Transverse colon (tissue), 4 donors: ENCODE results near the gene KBTBD3. TPM values are rescaled to one million over a fixed set of nuclear protein-coding genes. Genes with fewer than 3 reads are reported as not detected.

ENCODE experiments used
- DNase-seq: peaks from one replicate; pipeline ENCODE4 v3.0.0-alpha.2; 2019
- H3K27ac ChIP-seq, 4 donors: fragments of 200-600 bp; sonication (generic); 2 replicates each; pipeline ENCODE4 v1.5.1; 2016 to 2018; ENCODE audit warnings: inconsistent platforms in 4 of 4
- H3K27me3 ChIP-seq: fragments of 200-600 bp; sonication (generic); 2 replicates; pipeline ENCODE4 v1.5.1; 2017; ENCODE audit warnings: inconsistent platforms
- H3K36me3 ChIP-seq, 4 donors: fragments of 200-600 bp; sonication (generic); 2 replicates each; pipeline ENCODE4 v1.5.1; 2017 to 2019; ENCODE audit warnings: inconsistent platforms in 4 of 4
- H3K4me1 ChIP-seq, 4 donors: fragments of 200-600 bp; sonication (generic); 2 replicates each; pipeline ENCODE4 v1.5.1; 2017 to 2020; ENCODE audit warnings: inconsistent platforms in 4 of 4
- H3K4me3 ChIP-seq, 4 donors: fragments of 200-600 bp; sonication (generic); 1 replicate in 1 of 4; 2 replicates in 3 of 4; pipeline versions ENCODE4 v1.5.1 to v1.6.1; 2017 to 2019; ENCODE audit warnings: inconsistent platforms in 4 of 4
- H3K9me3 ChIP-seq, 2 donors: fragments of 200-600 bp; sonication (generic); 2 replicates each; pipeline ENCODE4 v1.5.1; 2017 to 2019; ENCODE audit warnings: inconsistent platforms in 2 of 2
- CTCF ChIP-seq, 5 experiments: fragments of 200-600 bp in 3 of 5; fragments of 450-650 bp in 2 of 5; sonication (generic) in 3 of 5; IDR thresholded peaks; 1 replicate in 2 of 5; 2 replicates in 3 of 5; pipeline ENCODE4 v1.5.1; 2016 to 2017; ENCODE audit warnings: antibody characterized with exemption in 5 of 5, inconsistent platforms in 3 of 5, mild to moderate bottlenecking in 2 of 5, moderate library complexity in 1 of 5
- EP300 ChIP-seq: sonication (generic); formaldehyde crosslinking; IDR thresholded peaks from one replicate; pipeline ENCODE4 v1.6.1; 2017; ENCODE audit warnings: antibody characterized with exemption, low read depth
- POLR2A ChIP-seq: fragments of 450-650 bp; IDR thresholded peaks from one replicate; pipeline ENCODE4 v1.6.1; 2016; ENCODE audit warnings: antibody characterized with exemption, mild to moderate bottlenecking, moderate library complexity
- POLR2AphosphoS5 ChIP-seq, 3 donors: sonication (generic); formaldehyde crosslinking; IDR thresholded peaks; one replicate each; pipeline ENCODE4 v1.6.1; 2016; ENCODE audit warnings: antibody characterized with exemption in 3 of 3
- WGBS, 2 donors: methylation state at CpG; one replicate each; pipeline ENCODE4 v1.1.5; 2018; ENCODE audit warnings: low coverage in 1 of 2; 5-methylcytosine and 5-hydroxymethylcytosine counted together
- in situ Hi-C, 4 donors: fragments of 200-750 bp; cut with MboI; loops; one replicate each; pipeline versions ENCODE4 v1.15.0 to v1.15.1; 2017; ENCODE audit warnings: low sequenced_read_pairs in 3 of 4, low pct_ligation_motif_present in 1 of 4, low pct_unique_long_range_greater_than_20kb in 1 of 4
- intact Hi-C: fragments of 100-400 bp; cut with DNase I; formaldehyde crosslinking; loops from one replicate; pipeline ENCODE4 v1.15.1; 2023; ENCODE audit warnings: low total_unique reads
- total RNA-seq, 4 donors: library from RNA; depleted of rRNA; stranded (reverse); fragments of >200 nt; gene quantifications; one replicate each; pipeline ENCODE4 v1.1.0, GENCODE V29; 2016

The KBTBD3 gene
- total RNA-seq, 4 donors from 2014 or later, result 3.6 to 10.5 (median 7.9) TPM

DNA sequence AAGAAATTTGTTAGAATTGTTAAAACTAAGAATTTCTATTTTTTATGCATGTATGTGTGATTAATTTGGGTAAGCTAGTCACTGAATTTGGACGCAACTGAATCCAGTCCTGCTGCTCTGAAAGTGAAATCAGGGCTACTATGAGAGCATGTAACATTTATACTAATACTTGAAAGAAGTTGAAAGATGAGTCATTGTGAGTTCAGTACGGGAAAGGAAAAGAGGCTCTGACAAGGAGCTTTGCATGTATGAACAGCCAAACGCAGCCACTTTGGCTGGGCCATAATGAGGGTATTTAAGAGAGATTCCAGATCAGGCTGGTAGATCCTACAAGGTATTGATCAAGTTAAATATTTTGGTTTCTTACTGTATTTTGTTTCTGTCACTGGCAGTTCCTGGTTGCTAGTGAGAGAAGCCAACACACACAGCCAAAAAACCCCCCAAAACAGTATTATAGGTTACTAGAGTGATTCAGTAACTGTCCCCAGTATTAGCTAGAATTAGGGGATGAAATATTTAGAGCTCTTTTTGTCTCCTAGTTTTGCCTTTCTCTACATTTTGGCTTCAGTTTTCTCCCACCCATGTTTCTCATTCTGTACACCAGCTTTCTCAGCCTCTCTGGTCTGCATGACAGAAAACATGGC is 14.5 kb upstream of the KBTBD3 start:
- intact Hi-C loops, result no loop called here
- Histone ChIP-seq H3K9me3 (no peaks in the 10 kb centered on the region), H3K36me3 (peaks cover 0 to 28% (median 7%) of the 10 kb centered on the region in 4 donors), H3K27ac (no peak overlapping the region), H3K4me1 (peaks cover 0 to 31% (median 7%) of the 10 kb centered on the region in 4 donors), H3K27me3 (no peaks in the 10 kb centered on the region), H3K4me3 (no peak overlapping the region)
- no peak for DNase-seq
- 67 to 90% methylated on average over 3 of the region's 3 CpGs for WGBS, 2 donors
- TF ChIP-seq CTCF (IDR thresholded peaks at IDR 0.05) (no peak), POLR2AphosphoS5 (IDR thresholded peaks at IDR 0.05) (no peak), EP300 (no peak), POLR2A (no peak)
- in situ Hi-C loops, result no loop called here

DNA sequence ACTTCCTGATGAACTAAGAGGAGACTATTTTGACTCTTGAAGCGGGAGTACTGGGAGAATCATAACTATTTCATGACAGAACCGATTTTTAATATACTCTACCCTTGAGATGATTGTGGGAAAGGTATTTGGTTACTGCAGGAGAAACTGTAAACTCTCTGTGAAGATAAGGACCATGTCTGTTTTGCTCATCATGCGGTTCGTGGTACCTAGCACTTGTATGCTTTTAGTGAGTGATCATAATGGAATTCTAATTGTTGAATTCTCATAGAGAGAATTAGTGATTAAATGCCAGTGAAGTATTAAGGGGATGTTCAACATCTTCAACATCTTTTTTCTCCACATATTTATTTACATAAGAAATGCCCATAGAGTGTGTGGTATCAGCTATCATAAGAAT is 11.7 kb upstream of the KBTBD3 start:
- Histone ChIP-seq H3K36me3 (peaks cover 0 to 19% (median 3%) of the 10 kb centered on the region in 4 donors), H3K27me3 (no peaks in the 10 kb centered on the region), H3K4me3 (no peak overlapping the region), H3K4me1 (peaks cover 0 to 42% (median 8%) of the 10 kb centered on the region in 4 donors), H3K27ac (no peak overlapping the region), H3K9me3 (no peaks in the 10 kb centered on the region)
- in situ Hi-C loops (no loop called here), intact Hi-C loops (no loop called here)
- 79 to 89% methylated on average over 4 of the region's 4 CpGs for WGBS, 2 donors
- no peak for DNase-seq
- TF ChIP-seq POLR2A (no peak), EP300 (no peak), CTCF (IDR thresholded peaks at IDR 0.05) (no peak), POLR2AphosphoS5 (IDR thresholded peaks at IDR 0.05) (no peak)

DNA sequence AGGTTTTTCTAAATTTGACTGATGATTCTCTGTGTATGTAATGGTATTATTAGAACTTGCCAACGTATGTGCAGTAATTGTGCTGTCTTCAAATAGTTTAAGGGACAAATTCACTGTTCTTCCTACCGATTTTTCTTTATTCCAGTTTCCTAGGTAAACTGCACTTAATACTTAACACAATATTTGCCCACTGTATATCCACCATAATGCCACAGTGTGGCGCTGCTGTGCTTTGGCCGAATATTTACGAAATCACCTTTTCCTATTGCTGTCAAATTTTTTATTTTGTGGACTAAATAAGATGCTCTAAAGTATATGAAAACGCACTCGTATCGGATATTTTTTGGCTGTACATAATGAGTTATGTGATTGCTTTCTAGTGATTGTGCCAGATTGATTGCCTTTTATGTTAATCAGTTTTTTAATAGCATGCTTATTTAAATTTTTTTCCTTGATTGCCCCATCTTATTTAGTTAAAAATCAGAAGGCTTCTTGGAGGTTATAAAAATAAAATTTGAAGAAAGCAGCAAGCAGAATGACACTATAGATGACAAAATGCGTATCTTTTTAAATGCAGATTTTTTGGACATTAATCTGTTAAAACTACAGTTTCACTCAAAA is 10.8 kb upstream of the KBTBD3 start:
- Histone ChIP-seq H3K4me3 (no peak overlapping the region), H3K36me3 (peaks cover 0 to 15% (median under 1%) of the 10 kb centered on the region in 4 donors), H3K27ac (no peak overlapping the region), H3K27me3 (no peaks in the 10 kb centered on the region), H3K4me1 (peaks cover 0 to 43% (median 8%) of the 10 kb centered on the region in 4 donors), H3K9me3 (no peaks in the 10 kb centered on the region)
- WGBS, 2 donors, result 36 to 50% methylated on average over 9 of the region's 9 CpGs
- in situ Hi-C loops (no loop called here), intact Hi-C loops (no loop called here)
- TF ChIP-seq POLR2AphosphoS5 (IDR thresholded peaks at IDR 0.05), result no peak
- TF ChIP-seq POLR2A, result no peak
- TF ChIP-seq CTCF (IDR thresholded peaks at IDR 0.05), result peak; percentile 58 to 83 (median 68)
- peak; percentile 36 for DNase-seq

DNA sequence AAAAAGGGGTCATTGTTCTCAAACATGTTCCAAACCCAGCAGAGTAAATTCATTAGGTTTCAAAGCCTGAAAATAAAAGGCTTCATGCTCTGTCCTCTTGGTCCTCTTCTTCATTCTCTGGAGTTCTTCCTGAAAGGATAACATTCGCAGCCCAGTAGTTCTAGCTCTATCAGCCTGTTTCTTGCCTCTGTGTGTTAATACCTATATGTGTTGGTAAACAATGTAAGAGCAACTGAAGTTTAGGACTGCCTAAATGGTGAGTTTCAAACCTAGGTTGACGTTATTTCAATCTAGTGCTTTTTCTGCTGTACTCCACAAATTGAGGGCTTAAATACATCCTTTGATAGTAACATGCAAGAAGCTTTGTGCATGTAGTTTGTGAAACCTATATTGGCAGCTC is 9.7 kb upstream of the KBTBD3 start:
- peak overlapping the region in 1 of 4 donors; percentile 21 for H3K27ac ChIP-seq
- intact Hi-C loops (no loop called here), in situ Hi-C loops (no loop called here)
- no peaks in the 10 kb centered on the region for H3K27me3 ChIP-seq
- H3K4me3 ChIP-seq, result no peak overlapping the region
- no peaks in the 10 kb centered on the region for H3K9me3 ChIP-seq
- peaks cover 0 to 54% (median 8%) of the 10 kb centered on the region in 4 donors for H3K4me1 ChIP-seq
- H3K36me3 ChIP-seq, result peaks cover 0 to 19% (median 0%) of the 10 kb centered on the region in 4 donors
- no peak for DNase-seq
- 42 to 63% methylated on average over 2 of the region's 2 CpGs for WGBS, 2 donors
- TF ChIP-seq POLR2AphosphoS5 (IDR thresholded peaks at IDR 0.05) (no peak), POLR2A (no peak), CTCF (IDR thresholded peaks at IDR 0.05) (no peak), EP300 (no peak)
